Endothelial cell of umbilical vein (primary cell): ENCODE measurements around the gene ABR. TPM values are rescaled to one million over a fixed set of nuclear protein-coding genes. Genes with fewer than 3 reads are reported as not detected.
A peak's percentile ranks its signal among the peaks of the same experiment; 100 is the strongest.
"Not testable (repeated sequence)": the region's sequence is repeated elsewhere in the genome, so short reads cannot be mapped to it uniquely, and the experiment has no call there.

Source experiments
- BruUV-seq: library from RNA; stranded (reverse); fragments of 400-500 nt; replicated peaks from 2 replicates; lab custom pipeline; 2021; lab: Mats Ljungman, UMichigan
- CTCF ChIA-PET: fragments of 300-600, 350-600 bp; sonication (Branson Sonifier 250); formaldehyde crosslinking; loops from one replicate; lab custom pipeline; 2021; ENCODE audit warnings: antibody characterized with exemption, inconsistent platforms; lab: Charles Lee
- POLR2A ChIA-PET: fragments of 300-600, 350-600 bp; sonication (Branson Sonifier 250); formaldehyde crosslinking; loops from one replicate; lab custom pipeline; 2021; ENCODE audit warnings: antibody characterized with exemption, inconsistent platforms; lab: Charles Lee
- DNase-seq: peaks from one replicate; pipeline ENCODE4 v3.0.0-alpha.2; 2011; ENCODE audit warnings: low read depth, low spot score
- FAIRE-seq: peaks from 2 replicates; lab custom pipeline; 2011; peaks lifted over from hg19 to GRCh38; lab: Jason Lieb, UNC
- H2AFZ ChIP-seq: 2 replicates; pipeline ENCODE4 v1.6.0; 2012; ENCODE audit warnings: low read depth, low read length, control low read depth, inconsistent platforms
- H3K27ac ChIP-seq: 2 replicates; pipeline ENCODE4 v1.5.1; 2011; ENCODE audit warnings: low read depth, mild to moderate bottlenecking, control low read depth, low read length, moderate library complexity; ENCODE audit not compliant: insufficient read depth
- H3K27me3 ChIP-seq, 2 experiments: 2 replicates each; pipeline versions ENCODE4 v1.6.0 to v1.6.1; 2011; ENCODE audit warnings: low read length in 2 of 2, mixed read lengths in 1 of 2; ENCODE audit not compliant: control insufficient read depth in 2 of 2, insufficient read depth in 2 of 2
- H3K36me3 ChIP-seq, 2 experiments: 2 replicates in 1 of 2; 3 replicates in 1 of 2; pipeline ENCODE4 v1.5.1; 2011; ENCODE audit warnings: low read length in 2 of 2, mild to moderate bottlenecking in 1 of 2, moderate library complexity in 1 of 2; ENCODE audit not compliant: control insufficient read depth in 2 of 2, insufficient read depth in 2 of 2; ENCODE audit errors: extremely low read depth in 1 of 2
- H3K4me1 ChIP-seq: 3 replicates; pipeline ENCODE4 v1.5.1; 2011; ENCODE audit warnings: mild to moderate bottlenecking, low read length; ENCODE audit not compliant: control insufficient read depth, insufficient read depth; ENCODE audit errors: extremely low read depth
- H3K4me2 ChIP-seq: 2 replicates; pipeline ENCODE4 v1.6.1; 2011; ENCODE audit warnings: low read length, control low read depth, mixed read lengths; ENCODE audit not compliant: insufficient read depth
- H3K4me3 ChIP-seq, 3 experiments: fragments of 200-600 bp in 1 of 3; sonication (generic), shearing (Covaris generic) in 1 of 3; replicated peaks in 1 of 3; 2 replicates each; pipeline ENCODE4 v1.5.1; 2011 to 2016; ENCODE audit warnings: control low read depth in 3 of 3, low read length in 3 of 3, mild to moderate bottlenecking in 2 of 3, inconsistent platforms in 1 of 3, low read depth in 1 of 3, moderate library complexity in 1 of 3; ENCODE audit not compliant: insufficient read depth in 1 of 3
- H3K79me2 ChIP-seq: 2 replicates; pipeline ENCODE4 v1.6.0; 2012; ENCODE audit warnings: low read length, inconsistent platforms; ENCODE audit not compliant: control insufficient read depth, insufficient read depth
- H3K9ac ChIP-seq: replicated peaks from 2 replicates; pipeline ENCODE3; 2011; ENCODE audit warnings: low read length, control low read depth; ENCODE audit not compliant: insufficient read depth; ENCODE audit errors: extremely low read depth
- H3K9me1 ChIP-seq: replicated peaks from 3 replicates; pipeline ENCODE4 v1.6.0; 2011; ENCODE audit warnings: mild to moderate bottlenecking, low read length; ENCODE audit not compliant: control insufficient read depth, insufficient read depth; ENCODE audit errors: extremely low read depth
- H3K9me3 ChIP-seq: replicated peaks from 2 replicates; pipeline ENCODE4 v1.5.1; 2012; ENCODE audit warnings: low read length, inconsistent platforms; ENCODE audit not compliant: control insufficient read depth, insufficient read depth
- H4K20me1 ChIP-seq: replicated peaks from 2 replicates; pipeline ENCODE3; 2011; ENCODE audit warnings: mild to moderate bottlenecking, low read length; ENCODE audit not compliant: control insufficient read depth, insufficient read depth; ENCODE audit errors: extremely low read depth
- FOS ChIP-seq: IDR thresholded peaks from 2 replicates; pipeline ENCODE4 v1.6.1; 2011; ENCODE audit warnings: mild to moderate bottlenecking, low read length, moderate library complexity, borderline replicate concordance; ENCODE audit not compliant: insufficient read depth
- GATA2 ChIP-seq: IDR thresholded peaks from 2 replicates; pipeline ENCODE4 v1.7.0; 2011; ENCODE audit warnings: low read depth, mild to moderate bottlenecking, moderate library complexity, mixed read lengths, low read length; ENCODE audit not compliant: insufficient read length, insufficient read depth
- JUN ChIP-seq: IDR thresholded peaks from 2 replicates; pipeline ENCODE4 v1.6.1; 2011; ENCODE audit warnings: borderline replicate concordance, low read depth; ENCODE audit not compliant: insufficient read length, insufficient read depth
- MYC ChIP-seq: IDR thresholded peaks from one replicate; pipeline ENCODE4 v1.6.1; 2011; ENCODE audit warnings: mild to moderate bottlenecking, low read depth, low read length
- POLR2A ChIP-seq: IDR thresholded peaks from 2 replicates; pipeline ENCODE4 v1.6.1; 2012; ENCODE audit warnings: low read depth, mild to moderate bottlenecking, control low read depth, low read length
- POLR2AphosphoS5 ChIP-seq: IDR thresholded peaks from 2 replicates; pipeline ENCODE4 v1.6.1; 2012; ENCODE audit warnings: low read depth, mild to moderate bottlenecking, control low read depth, low read length, moderate library complexity; ENCODE audit not compliant: insufficient read depth
- dilution Hi-C: fragments of 300-500 bp; cut with MboI; formaldehyde crosslinking; loops from one replicate; pipeline ENCODE4 v1.15.0; 2019; ENCODE audit warnings: low sequenced_read_pairs; ENCODE audit not compliant: extremely low pct_ligation_motif_present
- intact Hi-C: fragments of 100-400 bp; cut with micrococcal nuclease; formaldehyde crosslinking; loops from one replicate; pipeline ENCODE4 v1.10.0; 2022
- polyA plus RNA-seq, 4 experiments: library from polyadenylated mRNA; depleted of rRNA in 3 of 4; stranded (reverse) in 3 of 4; unstranded in 1 of 4; fragments of >200 nt; gene quantifications; 2 replicates each; pipeline versions ENCODE4 v1.2.1 to v1.2.3, GENCODE V29; 2011 to 2012; ENCODE audit warnings: missing spikeins in 1 of 4
- total RNA-seq: library from RNA; stranded (reverse); gene quantifications from 2 replicates; pipeline ENCODE4 v1.2.3, GENCODE V29; 2021
- TF ChIP-seq, protein P1 (sequence below): IDR thresholded peaks from 2 replicates; pipeline ENCODE4 v1.6.1; 2011; ENCODE audit not compliant: insufficient read depth, insufficient read length
- TF ChIP-seq, protein P2 (sequence below), 2 donors: IDR thresholded peaks; 1 replicate in 1 of 2; 2 replicates in 1 of 2; pipeline ENCODE4 v1.5.1; 2011; ENCODE audit warnings: low read length in 2 of 2, mild to moderate bottlenecking in 2 of 2, moderate library complexity in 2 of 2, control low read depth in 1 of 2, inconsistent platforms in 1 of 2, low read depth in 1 of 2; ENCODE audit not compliant: insufficient read depth in 1 of 2; ENCODE audit errors: extremely low read depth in 1 of 2

The ABR gene
- total and polyA plus RNA-seq, 2 donors (not counting 3 experiments of a cell fraction or from before 2014, with no cell fraction given), result 83.5 to 96.8 TPM

DNA sequence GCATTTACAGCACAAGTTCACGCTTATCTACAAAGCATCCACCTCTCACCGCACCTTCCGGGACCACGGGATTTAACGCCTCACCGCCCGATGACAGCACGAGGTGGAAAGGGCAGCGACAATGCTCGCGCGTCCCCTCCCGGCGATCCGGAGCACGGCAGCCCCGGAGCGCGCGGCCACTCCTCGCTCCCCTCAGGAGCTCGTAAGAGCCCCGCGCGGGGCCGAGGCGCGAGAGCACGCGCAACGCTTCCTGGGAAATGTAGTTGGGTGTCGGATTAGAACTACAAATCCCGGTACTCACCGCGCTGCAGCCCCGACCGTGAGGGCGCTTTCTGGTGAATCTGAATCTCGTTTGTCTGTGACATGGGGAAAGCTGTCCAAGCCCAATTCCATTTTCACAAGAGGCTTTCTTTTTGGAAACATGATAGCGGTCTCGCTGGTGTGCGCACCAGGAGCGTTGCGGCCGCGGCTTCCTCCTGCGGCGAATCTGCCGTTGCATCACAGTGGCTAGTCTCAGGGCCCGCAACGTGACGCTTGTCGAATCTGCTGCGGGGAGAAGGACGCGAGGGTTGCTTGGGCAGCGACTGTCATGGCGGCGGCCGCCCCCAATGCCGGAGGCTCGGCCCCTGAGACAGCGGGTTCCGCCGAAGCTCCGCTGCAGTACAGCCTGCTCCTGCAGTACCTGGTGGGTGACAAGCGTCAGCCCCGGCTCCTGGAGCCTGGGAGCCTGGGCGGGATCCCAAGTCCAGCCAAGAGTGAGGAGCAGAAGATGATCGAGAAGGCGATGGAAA is 183.0 kb downstream of the ABR start, which contains the start of gene TIMM22:
Gene TIMM22 (plus strand): TSS at position 576 of the 791 bp plus-strand sequence. CDS start 14 bp downstream, at position 590.
- H3K36me3 ChIP-seq, result peaks cover 0 to 4% of the 10 kb centered on the region in 2 experiments
- intact Hi-C loops, result loop anchor here (1.0 to 5.0 kb wide), 5 partner anchors 202 to 854 kb away; partner anchors contain the start of genes GLOD4, MRM3 and VPS53
- peak; percentile 98 for DNase-seq
- TF ChIP-seq, protein P1, sequence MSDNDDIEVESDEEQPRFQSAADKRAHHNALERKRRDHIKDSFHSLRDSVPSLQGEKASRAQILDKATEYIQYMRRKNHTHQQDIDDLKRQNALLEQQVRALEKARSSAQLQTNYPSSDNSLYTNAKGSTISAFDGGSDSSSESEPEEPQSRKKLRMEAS, result peak; percentile 93
- TF ChIP-seq GATA2 (peak; percentile 14), MYC (peak; percentile 95), POLR2AphosphoS5 (peak; percentile 77), POLR2A (peak; percentile 81), FOS (no peak), JUN (no peak)
- TF ChIP-seq, protein P2, sequence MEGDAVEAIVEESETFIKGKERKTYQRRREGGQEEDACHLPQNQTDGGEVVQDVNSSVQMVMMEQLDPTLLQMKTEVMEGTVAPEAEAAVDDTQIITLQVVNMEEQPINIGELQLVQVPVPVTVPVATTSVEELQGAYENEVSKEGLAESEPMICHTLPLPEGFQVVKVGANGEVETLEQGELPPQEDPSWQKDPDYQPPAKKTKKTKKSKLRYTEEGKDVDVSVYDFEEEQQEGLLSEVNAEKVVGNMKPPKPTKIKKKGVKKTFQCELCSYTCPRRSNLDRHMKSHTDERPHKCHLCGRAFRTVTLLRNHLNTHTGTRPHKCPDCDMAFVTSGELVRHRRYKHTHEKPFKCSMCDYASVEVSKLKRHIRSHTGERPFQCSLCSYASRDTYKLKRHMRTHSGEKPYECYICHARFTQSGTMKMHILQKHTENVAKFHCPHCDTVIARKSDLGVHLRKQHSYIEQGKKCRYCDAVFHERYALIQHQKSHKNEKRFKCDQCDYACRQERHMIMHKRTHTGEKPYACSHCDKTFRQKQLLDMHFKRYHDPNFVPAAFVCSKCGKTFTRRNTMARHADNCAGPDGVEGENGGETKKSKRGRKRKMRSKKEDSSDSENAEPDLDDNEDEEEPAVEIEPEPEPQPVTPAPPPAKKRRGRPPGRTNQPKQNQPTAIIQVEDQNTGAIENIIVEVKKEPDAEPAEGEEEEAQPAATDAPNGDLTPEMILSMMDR (IDR thresholded peaks at IDR 0.05; ENCODE audit: extremely low read depth in 1 of 2, insufficient read depth in 1 of 2, low read depth in 1 of 2, low read length in 2 of 2), result peak; percentile 94 to 97
- peak within 1 kb of the TSS; percentile 51 for H3K4me2 ChIP-seq
- dilution Hi-C loops, result loop anchor here (25.0 kb wide), 1 partner anchor 209 kb away; the partner anchor contains the start of genes GLOD4 and MRM3
- peaks cover 21% of the 10 kb centered on the region for H3K79me2 ChIP-seq
- H3K9me1 ChIP-seq, result no peaks in the 10 kb centered on the region
- peaks cover 29% of the 10 kb centered on the region for H3K4me1 ChIP-seq
- H3K9me3 ChIP-seq, result no peaks in the 10 kb centered on the region
- BruUV-seq, result no TSS peak
- ChIA-PET POLR2A (interaction anchor here (0.7 kb wide), 1 partner anchor 251 kb away, joined by 4 read pairs; no protein-coding TSS in a partner anchor), CTCF (interaction anchor here (0.6 to 4.3 kb wide), 38 partner anchors 9 to 585 kb away, joined by 3 to 48 read pairs (median 5); partner anchors contain the start of genes GLOD4, MRM3, NXN and VPS53)
- peak within 1 kb of the TSS; percentile 86 for H2AFZ ChIP-seq
- no peaks in the 10 kb centered on the region for H4K20me1 ChIP-seq
- peak within 1 kb of the TSS; percentile 77 to 97 (median 86) for H3K4me3 ChIP-seq
- H3K27me3 ChIP-seq, result no peaks in the 10 kb centered on the region
- peak; percentile 95 for FAIRE-seq
- peak within 1 kb of the TSS; percentile 86 for H3K27ac ChIP-seq
- peak within 1 kb of the TSS; percentile 95 for H3K9ac ChIP-seq

GRCh38 chr17:995324-995723 is 184.5 kb downstream of the ABR start:
- H4K20me1 ChIP-seq, BruUV-seq, H3K4me2 ChIP-seq, DNase-seq, H3K4me3 ChIP-seq, H3K9me1 ChIP-seq, H2AFZ ChIP-seq, POLR2A ChIA-PET, FAIRE-seq, H3K27ac ChIP-seq, H3K9me3 ChIP-seq, H3K27me3 ChIP-seq, H3K9ac ChIP-seq, H3K36me3 ChIP-seq: not testable (repeated sequence)
- intact Hi-C loops (loop anchor here (5.0 kb wide), 2 partner anchors 583 to 853 kb away; a partner anchor contains a TSS), dilution Hi-C loops (loop anchor here (25.0 kb wide), 1 partner anchor 208 kb away; the partner anchor contains the start of genes GLOD4 and MRM3)
- Histone ChIP-seq H3K79me2 (peaks cover 21% of the 10 kb centered on the region), H3K4me1 (peaks cover 15% of the 10 kb centered on the region)
- CTCF ChIA-PET, result interaction anchor here (0.8 to 3.1 kb wide), 5 partner anchors 15 to 213 kb away, joined by 4 to 48 read pairs (median 20); partner anchors contain the start of genes GLOD4 and MRM3
